GM19467 (cell line): ENCODE data around the gene ARHGEF4.
A peak's percentile ranks its signal among the peaks of the same experiment; 100 is the strongest.
"Not testable (repeated sequence)": the region's sequence is repeated elsewhere in the genome, so short reads cannot be mapped to it uniquely, and the experiment has no call there.

Experiments used
- ATAC-seq: cut with Tn5 transposase; IDR thresholded peaks from one replicate; pipeline ENCODE4 v1.9.1; 2021; ENCODE audit warnings: mild to moderate bottlenecking, moderate library complexity; ENCODE audit not compliant: unreplicated experiment

ARHGEF4 gene

DNA sequence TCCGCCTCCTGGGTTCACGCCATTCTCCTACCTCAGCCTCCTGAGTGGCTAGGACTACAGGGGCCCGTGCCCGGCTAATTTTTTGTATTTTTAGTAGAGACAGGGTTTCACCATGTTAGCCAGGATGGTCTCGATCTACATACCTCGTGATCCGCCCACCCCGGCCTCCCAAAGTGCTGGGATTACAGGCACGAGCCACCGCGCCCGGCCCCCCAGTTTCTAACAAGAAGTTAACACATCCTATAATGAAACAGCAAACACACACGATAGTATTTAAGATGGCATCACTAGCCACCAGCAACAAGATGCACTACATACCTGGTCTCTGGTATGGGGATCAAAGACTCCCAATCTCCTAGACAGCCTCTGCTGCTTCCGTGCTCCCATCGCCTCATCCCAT, 238.9 kb downstream of the ARHGEF4 start:
- not testable (repeated sequence) for ATAC-seq

GRCh38 chr2:131076707-131077106, 240.0 kb downstream of the ARHGEF4 start:
- no peak for ATAC-seq

- no peak for ATAC-seq
Measured at GRCh38 chr2:131077182-131077846, 240.6 kb downstream of the ARHGEF4 start.

DNA sequence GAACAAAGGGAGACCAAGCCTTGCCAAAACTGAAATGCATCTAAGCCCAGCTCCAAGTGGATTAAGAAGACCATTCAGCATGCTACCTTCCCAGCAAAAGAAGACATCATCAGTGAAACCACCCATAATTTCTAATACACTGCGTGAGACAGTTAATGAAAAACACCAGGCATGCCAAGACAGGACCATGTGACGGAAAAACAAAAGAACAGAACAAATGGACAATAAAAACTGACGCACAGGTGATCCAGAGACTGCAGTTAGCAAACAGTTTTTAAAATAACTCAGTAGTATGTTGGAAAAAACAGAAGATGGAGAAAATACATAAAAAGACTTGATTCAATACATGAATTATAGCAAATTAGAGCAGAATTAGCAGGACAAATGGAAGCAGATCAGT, 241.3 kb downstream of the ARHGEF4 start:
- no peak for ATAC-seq

- ATAC-seq = not testable (repeated sequence)
Measured at GRCh38 chr2:131079931-131080330, 243.2 kb downstream of the ARHGEF4 start.

- ATAC-seq = no peak
Measured at GRCh38 chr2:131081190-131081589, 244.5 kb downstream of the ARHGEF4 start.

GRCh38 chr2:131085646-131086045, 248.9 kb downstream of the ARHGEF4 start:
- no peak for ATAC-seq

GRCh38 chr2:131092458-131093005, 255.8 kb downstream of the ARHGEF4 start:
- no peak for ATAC-seq

DNA sequence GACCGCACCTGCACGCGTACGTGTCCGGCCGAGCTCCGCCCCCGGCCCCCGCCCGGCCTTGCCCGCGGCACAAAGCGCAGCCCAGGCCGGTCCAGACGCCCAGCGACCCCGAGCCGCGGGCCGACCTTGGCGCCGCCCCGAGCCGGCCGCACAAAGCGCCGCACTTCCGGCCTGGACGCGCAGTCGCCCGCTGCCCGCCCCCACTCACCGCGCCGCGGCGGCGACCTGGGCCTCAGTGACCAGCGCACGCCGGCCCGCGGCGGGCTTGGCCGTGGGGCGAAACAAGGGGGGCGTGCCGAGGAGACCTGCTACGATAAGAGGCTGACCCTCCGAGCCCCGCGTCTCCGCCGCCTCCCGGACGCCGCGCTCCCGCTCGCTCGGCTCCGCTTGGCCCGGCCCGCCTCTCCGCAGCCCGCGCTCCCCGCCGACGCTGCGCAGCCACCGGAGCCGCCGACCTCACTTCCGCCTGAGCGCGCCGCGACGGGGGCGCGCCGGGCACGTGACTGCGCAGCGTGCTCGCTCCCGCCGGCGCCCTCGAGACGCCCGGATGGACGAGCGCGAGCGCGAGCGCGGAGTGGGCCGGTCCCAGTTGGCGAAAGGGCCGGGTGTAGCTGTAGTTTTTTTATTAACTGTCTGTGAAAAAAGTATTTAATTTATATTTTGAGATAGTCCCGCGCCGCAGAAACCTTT, 256.4 kb downstream of the ARHGEF4 start, which contains the start of gene FAM168B:
FAM168B (minus strand) TSS at position 455 of the 690 bp plus-strand sequence. CDS start 10,814 bp downstream, outside the sequence.
- ATAC-seq = peak; percentile 80

- ATAC-seq = peak; percentile 63
Measured at GRCh38 chr2:131093696-131094462, 257.2 kb downstream of the ARHGEF4 start.

DNA sequence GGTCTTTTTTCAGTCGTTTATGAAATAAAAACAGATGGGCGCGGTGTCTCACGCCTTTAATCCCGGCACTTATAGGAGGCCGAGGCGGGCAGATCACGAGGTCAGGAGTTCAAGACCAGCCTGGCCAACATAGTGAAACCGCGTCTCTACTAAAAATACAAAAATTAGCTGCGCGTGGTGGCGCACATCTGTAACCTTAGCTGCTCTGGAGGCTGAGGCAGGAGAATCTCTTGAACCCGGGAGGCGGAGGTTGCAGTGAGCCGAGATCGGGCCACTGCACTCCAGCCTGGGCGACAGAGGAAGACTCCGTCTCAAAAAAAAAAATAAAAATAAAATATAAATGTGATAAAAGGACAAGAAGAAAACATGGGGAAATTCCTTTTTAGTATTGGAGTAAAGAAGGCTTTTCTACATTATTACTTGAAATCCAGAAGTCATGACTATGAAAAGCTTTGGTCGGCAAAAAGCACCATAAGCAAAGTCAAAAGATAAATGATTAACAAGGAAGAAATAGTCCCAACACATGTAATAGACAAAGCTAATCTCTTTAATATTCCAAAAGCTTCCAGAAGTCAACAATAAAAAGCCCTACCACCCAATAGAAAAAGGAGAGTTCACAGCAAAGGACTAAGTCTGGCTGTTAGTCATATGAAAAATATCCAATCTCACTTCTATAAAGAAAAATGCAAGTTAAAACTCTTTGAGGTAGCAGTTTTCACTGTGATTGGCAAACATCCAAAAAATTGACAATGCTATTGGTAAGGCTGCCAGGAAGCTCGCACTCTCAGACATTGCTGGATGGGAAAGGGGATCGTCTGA, 258.0 kb downstream of the ARHGEF4 start:
- ATAC-seq = no peak
